K562 (cell line): ENCODE measurements around the gene SH3BP4. TPM values are rescaled to one million over a fixed set of nuclear protein-coding genes. Genes with fewer than 3 reads are reported as not detected.

Source experiments
- ATAC-seq: fragments of 200-7000 bp; cut with Tn5 transposase; 3 replicates; pipeline ENCODE4 v1.9.1; 2020; ENCODE audit warnings: moderate library complexity
- BruUV-seq: library from RNA; stranded (reverse); fragments of 400-500 nt; replicated peaks from 2 replicates; lab custom pipeline; 2021; lab: Mats Ljungman, UMichigan
- CTCF ChIA-PET: fragments of 300-600 bp; formaldehyde crosslinking; extraction: SDS; loops from one replicate; lab custom pipeline; 2021; ENCODE audit warnings: low intra/inter-chr PET ratio; lab: Yijun Ruan, JAX
- POLR2A ChIA-PET: fragments of 300-600, 350-650 bp; sonication (Branson Sonifier 250); formaldehyde crosslinking; extraction: SDS; loops from one replicate; lab custom pipeline; 2021; ENCODE audit warnings: antibody characterized with exemption, inconsistent platforms; lab: Yijun Ruan, JAX
- DNase-seq, 4 experiments: peaks; one replicate each; pipeline versions ENCODE4 v3.0.0 to v3.0.0-alpha.2; 2011 to 2018; ENCODE audit warnings: low spot score in 3 of 4, mixed read lengths in 3 of 4; ENCODE audit errors: extremely low read depth in 1 of 4
- FAIRE-seq: peaks from 2 replicates; lab custom pipeline; 2011; peaks lifted over from hg19 to GRCh38; lab: Jason Lieb, UNC
- H2AFZ ChIP-seq: 2 replicates; pipeline ENCODE4 v1.6.0; 2011; ENCODE audit warnings: low read depth, low read length, control low read depth, inconsistent platforms
- H3K27ac ChIP-seq: fragments of 200-600 bp; 3 replicates; pipeline ENCODE4 v1.8.0; 2011; ENCODE audit warnings: low read depth, mild to moderate bottlenecking, control low read depth, inconsistent platforms, low read length, moderate library complexity, mixed read lengths; ENCODE audit errors: extremely low read depth
- H3K27me3 ChIP-seq, 2 experiments: fragments of 300-600 bp in 1 of 2; 2 replicates in 1 of 2; 3 replicates in 1 of 2; pipeline versions ENCODE4 v1.6.0 to v1.8.0; 2011; ENCODE audit warnings: inconsistent platforms in 2 of 2, low read length in 2 of 2, mild to moderate bottlenecking in 1 of 2, mixed read lengths in 1 of 2, moderate library complexity in 1 of 2; ENCODE audit not compliant: control insufficient read depth in 2 of 2, insufficient read depth in 2 of 2
- H3K36me3 ChIP-seq: fragments of 300-600 bp; 3 replicates; pipeline ENCODE4 v1.8.0; 2011; ENCODE audit warnings: mild to moderate bottlenecking, low read length, inconsistent platforms; ENCODE audit not compliant: control insufficient read depth, insufficient read depth
- H3K4me1 ChIP-seq, 2 experiments: fragments of 200-600 bp in 1 of 2; replicated peaks in 1 of 2; 2 replicates in 1 of 2; 3 replicates in 1 of 2; pipeline versions ENCODE4 v1.5.1 to v1.8.0; 2011; ENCODE audit warnings: inconsistent platforms in 2 of 2, low read length in 2 of 2, mild to moderate bottlenecking in 1 of 2, mixed read lengths in 1 of 2, moderate library complexity in 1 of 2; ENCODE audit not compliant: control insufficient read depth in 2 of 2, insufficient read depth in 2 of 2
- H3K4me2 ChIP-seq: 2 replicates; pipeline ENCODE4 v1.6.1; 2011; ENCODE audit warnings: low read length, control low read depth, inconsistent platforms, mixed read lengths; ENCODE audit not compliant: insufficient read depth
- H3K4me3 ChIP-seq: fragments of 200-600 bp; sonication (generic), shearing (Covaris generic); 2 replicates; pipeline ENCODE4 v1.5.1; 2016; ENCODE audit warnings: control low read depth, inconsistent platforms
- H3K79me2 ChIP-seq: fragments of 200-600 bp; 3 replicates; pipeline ENCODE4 v1.8.0; 2011; ENCODE audit warnings: low read length, inconsistent platforms; ENCODE audit not compliant: control insufficient read depth, insufficient read depth
- H3K9ac ChIP-seq, 2 experiments: 2 replicates each; pipeline versions ENCODE4 v1.6.0 to v1.6.1; 2011; ENCODE audit warnings: low read depth in 2 of 2, low read length in 2 of 2, control low read depth in 1 of 2, inconsistent platforms in 1 of 2, mild to moderate bottlenecking in 1 of 2, mixed read lengths in 1 of 2; ENCODE audit not compliant: insufficient read depth in 1 of 2
- H3K9me1 ChIP-seq: one replicate; pipeline ENCODE4 v1.6.0; 2011; ENCODE audit warnings: inconsistent platforms, mild to moderate bottlenecking, low read length, moderate library complexity; ENCODE audit not compliant: control insufficient read depth, insufficient read depth
- H3K9me3 ChIP-seq: replicated peaks from 2 replicates; pipeline ENCODE4 v1.5.1; 2011; ENCODE audit warnings: low read depth, low read length, inconsistent platforms; ENCODE audit not compliant: control insufficient read depth, insufficient read depth
- H4K20me1 ChIP-seq: replicated peaks from 2 replicates; pipeline ENCODE4 v1.6.1; 2011; ENCODE audit warnings: low read length, inconsistent platforms, mixed read lengths; ENCODE audit not compliant: control insufficient read depth, insufficient read depth
- CCAR2 ChIP-seq: fragments of 200-400 bp; formaldehyde crosslinking; IDR thresholded peaks from 2 replicates; pipeline ENCODE4 v1.6.1; 2017; ENCODE audit warnings: mild to moderate bottlenecking, low read depth, low read length
- CREB3L1 ChIP-seq: fragments of 450-650 bp; IDR thresholded peaks from 2 replicates; pipeline ENCODE4 v1.6.1; 2014; ENCODE audit warnings: low read depth, mild to moderate bottlenecking, moderate library complexity, borderline replicate concordance
- ELF1 ChIP-seq: fragments of 200-800 bp; sonication (Bioruptor generic); IDR thresholded peaks from 2 replicates; pipeline ENCODE4 v1.6.1; 2016; ENCODE audit warnings: missing genetic modification characterization, missing compliant biosample characterization
- EP300 ChIP-seq: IDR thresholded peaks from 2 replicates; pipeline ENCODE4 v1.6.1; 2012; ENCODE audit warnings: low read length, improper control_type of control experiment
- ERF ChIP-seq: fragments of 450-650 bp; formaldehyde crosslinking; IDR thresholded peaks from 2 replicates; pipeline ENCODE4 v1.4.0; 2020; ENCODE audit warnings: mild to moderate bottlenecking, mixed read lengths
- HDAC6 ChIP-seq: IDR thresholded peaks from 2 replicates; pipeline ENCODE4 v1.6.1; 2012; ENCODE audit warnings: low read depth, mild to moderate bottlenecking, control low read depth, inconsistent platforms, low read length, moderate library complexity
- MIER1 ChIP-seq: fragments of 450-650 bp; IDR thresholded peaks from 2 replicates; pipeline ENCODE4 v1.6.1; 2016; ENCODE audit warnings: antibody characterized with exemption, mild to moderate bottlenecking, low read depth
- POLR2G ChIP-seq: fragments of 200-400 bp; formaldehyde crosslinking; IDR thresholded peaks from 2 replicates; pipeline ENCODE4 v1.6.1; 2017; ENCODE audit warnings: low read depth, mild to moderate bottlenecking, antibody characterized with exemption, low read length, moderate library complexity
- RFX7 ChIP-seq: fragments of 250-450 bp; sonication (Bioruptor Pico); IDR thresholded peaks from 2 replicates; pipeline ENCODE4 v1.5.1; 2021; ENCODE audit warnings: mild to moderate bottlenecking
- TAF9B ChIP-seq: fragments of 450-650 bp; IDR thresholded peaks from 2 replicates; pipeline ENCODE4 v1.6.1; 2018; ENCODE audit warnings: mild to moderate bottlenecking; ENCODE audit not compliant: partially characterized antibody
- TRIM24 ChIP-seq, 2 experiments: fragments of 450-650 bp; IDR thresholded peaks; 2 replicates each; pipeline ENCODE4 v1.6.1; 2016
- TRIM28 ChIP-seq: fragments of 450-650 bp; IDR thresholded peaks from 2 replicates; pipeline ENCODE4 v1.6.1; 2017
- ZC3H4 ChIP-seq: sonication (generic); formaldehyde crosslinking; IDR thresholded peaks from 2 replicates; pipeline ENCODE4 v1.9.0; 2021; ENCODE audit warnings: missing genetic modification reagents, borderline replicate concordance
- ZNF12 ChIP-seq: sonication (generic); formaldehyde crosslinking; IDR thresholded peaks from 2 replicates; pipeline ENCODE4 v1.4.0; 2020; ENCODE audit warnings: mild to moderate bottlenecking, missing genetic modification reagents
- ZNF347 ChIP-seq: fragments of 450-650 bp; formaldehyde crosslinking; IDR thresholded peaks from 2 replicates; pipeline ENCODE4 v1.4.0; 2020; ENCODE audit warnings: low read depth, mild to moderate bottlenecking, moderate library complexity
- ZSCAN32 ChIP-seq: fragments of 450-650 bp; formaldehyde crosslinking; IDR thresholded peaks from 2 replicates; pipeline ENCODE4 v1.4.0; 2020; ENCODE audit warnings: mild to moderate bottlenecking, moderate library complexity
- WGBS: fragments of 100-300 bp; shearing (Covaris generic); methylation state at CpG from one replicate; pipeline ENCODE4 v1.1.6; 2016; ENCODE audit warnings: low coverage, mixed read lengths; ENCODE audit not compliant: insufficient coverage; ENCODE audit errors: missing lambda C conversion rate; 5-methylcytosine and 5-hydroxymethylcytosine counted together
- in situ Hi-C: fragments of 300-500 bp; cut with MboI; formaldehyde crosslinking; loops from 4 replicates; pipeline ENCODE4 v1.15.0; 2018; ENCODE audit warnings: inconsistent platforms, mixed read lengths
- intact Hi-C: fragments of 100-400 bp; cut with micrococcal nuclease; formaldehyde crosslinking; loops from 2 replicates; pipeline ENCODE4 v1.14.2; 2022
- polyA plus RNA-seq, 8 experiments: library from polyadenylated mRNA; depleted of rRNA in 4 of 8; stranded (reverse) in 5 of 8; unstranded in 3 of 8; fragments of >200 nt; fragmentation: Nextera tagmentation in 2 of 8; fragmentation: Illumina TruSeq in 1 of 8; extraction: Ambion mirVana in 2 of 8; extraction: Trizol in 1 of 8; gene quantifications; 2 replicates each; pipeline versions ENCODE4 v1.2.1 to v1.2.3, GENCODE V29; 2011 to 2014; ENCODE audit warnings: inconsistent platforms in 1 of 8, missing spikeins in 1 of 8
- total RNA-seq, 7 experiments: library from RNA; depleted of rRNA in 6 of 7; stranded (reverse); fragments of >200 nt in 6 of 7; fragmentation: Illumina TruSeq in 2 of 7; extraction: Trizol in 2 of 7; gene quantifications; 2 replicates each; pipeline versions ENCODE4 v1.2.1 to v1.2.3, GENCODE V29; 2011 to 2021; ENCODE audit warnings: low replicate concordance in 1 of 7
- TF ChIP-seq, protein P1 (sequence below): fragments of 450-650 bp; formaldehyde crosslinking; IDR thresholded peaks from 2 replicates; pipeline ENCODE4 v1.4.0; 2022; ENCODE audit warnings: mild to moderate bottlenecking, moderate library complexity
- TF ChIP-seq, protein P2 (sequence below): sonication (generic); formaldehyde crosslinking; IDR thresholded peaks from 2 replicates; pipeline ENCODE4 v1.8.1; 2023; ENCODE audit warnings: mild to moderate bottlenecking, missing genetic modification reagents

SH3BP4 gene
- total and polyA plus RNA-seq, 9 of the 15 experiments (the other 6 are each of a cell fraction or from before 2014, with no cell fraction given), result 0.03 to 0.28 (median 0.27) TPM; not detected in 6

DNA sequence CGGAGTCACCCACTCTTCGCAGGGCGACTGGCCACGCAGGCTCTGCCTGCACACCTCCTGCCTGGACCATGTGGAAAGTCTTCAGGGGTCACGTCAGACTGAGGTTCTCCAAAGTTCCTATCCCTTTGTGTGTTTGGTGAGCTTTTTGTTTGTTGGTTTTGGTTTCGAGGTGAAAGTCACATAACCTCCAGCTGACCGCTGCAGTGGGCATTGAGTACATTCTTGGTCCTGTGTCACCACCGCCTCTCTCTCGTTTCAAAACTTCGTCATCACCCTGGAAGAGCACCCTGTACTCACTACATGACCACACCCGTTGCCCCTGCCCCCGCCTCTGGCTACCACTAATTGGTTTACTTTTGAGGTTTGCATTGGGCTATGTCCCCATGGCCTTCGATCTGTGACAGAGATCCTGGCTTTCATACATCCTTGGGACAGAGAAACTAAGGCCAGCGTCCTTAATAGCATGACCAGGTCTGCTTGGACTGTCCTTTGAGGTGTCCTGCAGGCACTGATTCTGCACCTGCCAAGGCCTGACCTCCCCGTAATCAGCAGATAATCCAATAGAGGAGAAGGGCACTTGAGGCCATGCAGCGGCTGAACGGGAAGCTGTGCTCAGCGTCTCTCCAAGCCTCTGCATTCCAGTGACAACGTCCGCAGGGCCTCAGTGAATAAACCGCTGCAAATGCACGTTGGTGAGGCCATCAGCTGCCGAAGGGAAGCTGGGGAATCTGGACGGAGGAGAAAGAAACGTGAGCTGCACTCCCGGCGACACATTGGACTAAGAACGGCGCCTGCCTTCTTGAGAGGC is 46.8 kb downstream of the SH3BP4 start:
- Histone ChIP-seq H3K27me3 (peaks cover 2 to 61% of the 10 kb centered on the region in 2 experiments), H4K20me1 (no peaks in the 10 kb centered on the region), H3K79me2 (no peaks in the 10 kb centered on the region), H3K4me3 (no peak overlapping the region), H3K9ac (no peak overlapping the region), H3K9me3 (no peaks in the 10 kb centered on the region), H3K4me2 (no peak overlapping the region), H3K9me1 (no peaks in the 10 kb centered on the region), H3K4me1 (peaks cover 0 to 3% of the 10 kb centered on the region in 2 experiments; a peak in 2 of 5 replicates), H3K27ac (no peak overlapping the region), H2AFZ (no peak overlapping the region), H3K36me3 (no peaks in the 10 kb centered on the region)
- ATAC-seq (no peak), DNase-seq (no peak), FAIRE-seq (no peak)
- BruUV-seq, result no TSS peak
- intact Hi-C loops (no loop called here), in situ Hi-C loops (no loop called here)
- TF ChIP-seq POLR2G, result no peak
- no peak for TF ChIP-seq EP300
- no peak for TF ChIP-seq ZSCAN32
- TF ChIP-seq ERF (CRISPR knock-in tag), result no peak
- TF ChIP-seq CCAR2, result no peak
- no peak for TF ChIP-seq MIER1
- no peak for TF ChIP-seq ELF1 (tag)
- TF ChIP-seq ZNF12 (CRISPR knock-in tag), result no peak
- no peak for TF ChIP-seq CREB3L1
- no peak for TF ChIP-seq TRIM28
- TF ChIP-seq, protein P1, sequence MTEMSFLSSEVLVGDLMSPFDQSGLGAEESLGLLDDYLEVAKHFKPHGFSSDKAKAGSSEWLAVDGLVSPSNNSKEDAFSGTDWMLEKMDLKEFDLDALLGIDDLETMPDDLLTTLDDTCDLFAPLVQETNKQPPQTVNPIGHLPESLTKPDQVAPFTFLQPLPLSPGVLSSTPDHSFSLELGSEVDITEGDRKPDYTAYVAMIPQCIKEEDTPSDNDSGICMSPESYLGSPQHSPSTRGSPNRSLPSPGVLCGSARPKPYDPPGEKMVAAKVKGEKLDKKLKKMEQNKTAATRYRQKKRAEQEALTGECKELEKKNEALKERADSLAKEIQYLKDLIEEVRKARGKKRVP, result no peak
- TF ChIP-seq ZNF347 (CRISPR knock-in tag), result no peak
- no peak for TF ChIP-seq ZC3H4 (CRISPR knock-in tag)
- TF ChIP-seq, protein P2, sequence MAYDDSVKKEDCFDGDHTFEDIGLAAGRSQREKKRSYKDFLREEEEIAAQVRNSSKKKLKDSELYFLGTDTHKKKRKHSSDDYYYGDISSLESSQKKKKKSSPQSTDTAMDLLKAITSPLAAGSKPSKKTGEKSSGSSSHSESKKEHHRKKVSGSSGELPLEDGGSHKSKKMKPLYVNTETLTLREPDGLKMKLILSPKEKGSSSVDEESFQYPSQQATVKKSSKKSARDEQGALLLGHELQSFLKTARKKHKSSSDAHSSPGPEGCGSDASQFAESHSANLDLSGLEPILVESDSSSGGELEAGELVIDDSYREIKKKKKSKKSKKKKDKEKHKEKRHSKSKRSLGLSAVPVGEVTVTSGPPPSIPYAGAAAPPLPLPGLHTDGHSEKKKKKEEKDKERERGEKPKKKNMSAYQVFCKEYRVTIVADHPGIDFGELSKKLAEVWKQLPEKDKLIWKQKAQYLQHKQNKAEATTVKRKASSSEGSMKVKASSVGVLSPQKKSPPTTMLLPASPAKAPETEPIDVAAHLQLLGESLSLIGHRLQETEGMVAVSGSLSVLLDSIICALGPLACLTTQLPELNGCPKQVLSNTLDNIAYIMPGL (CRISPR knock-in tag), result no peak
- TF ChIP-seq TAF9B, result no peak
- TF ChIP-seq TRIM24 (IDR thresholded peaks at IDR 0.05), result no peak
- no peak for TF ChIP-seq RFX7 (CRISPR knock-in tag)
- no peak for TF ChIP-seq HDAC6
- whole genome bisulfite sequencing, result 12% methylated on average over 19 of the region's 29 CpGs
- POLR2A ChIA-PET, result no interaction called here
- CTCF ChIA-PET, result no interaction called here
